PC-3 (cell line): ENCODE data around the gene LRRC59. TPM values are rescaled to one million over a fixed set of nuclear protein-coding genes. Genes with fewer than 3 reads are reported as not detected.

ENCODE experiments used
- ATAC-seq: fragments of 200-7000 bp; cut with Tn5 transposase; 2 replicates; pipeline ENCODE4 v1.9.1; 2020; ENCODE audit warnings: mild to moderate bottlenecking, moderate library complexity
- BruUV-seq: library from RNA; stranded (reverse); fragments of 400-500 nt; replicated peaks from 2 replicates; lab custom pipeline; 2021; lab: Mats Ljungman, UMichigan
- CTCF ChIA-PET: fragments of 300-600 bp; sonication (Branson Sonifier 250); formaldehyde crosslinking; loops from one replicate; lab custom pipeline; 2022; ENCODE audit warnings: antibody characterized with exemption; lab: Charles Lee
- POLR2A ChIA-PET: fragments of 300-600 bp; sonication (Branson Sonifier 250); formaldehyde crosslinking; loops from one replicate; lab custom pipeline; 2022; ENCODE audit warnings: antibody characterized with exemption; ENCODE audit not compliant: unreplicated experiment; lab: Charles Lee
- DNase-seq: peaks from one replicate; pipeline ENCODE4 v3.0.0-alpha.2; 2015
- H2AFZ ChIP-seq: fragments of 300-600 bp; sonication (generic); 2 replicates; pipeline ENCODE4 v1.6.0; 2016; ENCODE audit warnings: antibody characterized with exemption, low read length
- H3F3A ChIP-seq: fragments of 300-600 bp; sonication (generic); one replicate; pipeline ENCODE4 v1.6.0; 2017; ENCODE audit warnings: antibody characterized with exemption, low read length, control low read depth, mild to moderate bottlenecking; ENCODE audit not compliant: unreplicated experiment
- H3K27ac ChIP-seq: fragments of 300-600 bp; sonication (generic); 2 replicates; pipeline ENCODE4 v1.5.1; 2016; ENCODE audit warnings: mild to moderate bottlenecking, low read length
- H3K27me3 ChIP-seq: fragments of 300-600 bp; sonication (generic); 2 replicates; pipeline ENCODE4 v1.6.1; 2016; ENCODE audit warnings: low read length, mixed read lengths
- H3K36me3 ChIP-seq: fragments of 300-600 bp; sonication (generic); 2 replicates; pipeline ENCODE4 v1.6.1; 2016; ENCODE audit warnings: low read depth, mixed run types, low read length, mixed read lengths
- H3K4me1 ChIP-seq: fragments of 300-600 bp; sonication (generic); 2 replicates; pipeline ENCODE4 v1.5.1; 2016; ENCODE audit warnings: low read length; ENCODE audit not compliant: insufficient read depth
- H3K4me2 ChIP-seq: fragments of 300-600 bp; sonication (generic); 2 replicates; pipeline ENCODE4 v1.6.0; 2016; ENCODE audit warnings: low read length
- H3K4me3 ChIP-seq: fragments of 300-600 bp; sonication (generic); 2 replicates; pipeline ENCODE4 v1.5.1; 2016; ENCODE audit warnings: mild to moderate bottlenecking, low read length, mixed read lengths
- H3K79me2 ChIP-seq: fragments of 300-600 bp; sonication (generic); 2 replicates; pipeline ENCODE4 v1.6.1; 2017; ENCODE audit warnings: low read length, mixed read lengths
- H3K9ac ChIP-seq: fragments of 300-600 bp; sonication (generic); 2 replicates; pipeline ENCODE4 v1.6.0; 2016; ENCODE audit warnings: mild to moderate bottlenecking, low read length
- H3K9me2 ChIP-seq: fragments of 300-600 bp; sonication (generic); replicated peaks from 2 replicates; pipeline ENCODE4 v1.6.1; 2016; ENCODE audit warnings: mixed run types, low read length, mixed read lengths
- H3K9me3 ChIP-seq: fragments of 300-600 bp; sonication (generic); 2 replicates; pipeline ENCODE4 v1.6.1; 2016; ENCODE audit warnings: low read length, mixed read lengths
- H4K20me1 ChIP-seq: fragments of 300-600 bp; sonication (generic); 2 replicates; pipeline ENCODE4 v1.6.1; 2016; ENCODE audit warnings: low read length, mixed read lengths
- CTCF ChIP-seq: fragments of 300-600 bp; sonication (generic); conservative IDR thresholded peaks from 2 replicates; pipeline ENCODE4 v1.5.1; 2017; ENCODE audit warnings: antibody characterized with exemption, low read depth, mild to moderate bottlenecking, low read length
- EZH2 ChIP-seq: fragments of 300-600 bp; sonication (generic); IDR thresholded peaks from one replicate; pipeline ENCODE4 v1.6.1; 2017; ENCODE audit warnings: antibody characterized with exemption, mild to moderate bottlenecking, low read length; ENCODE audit not compliant: unreplicated experiment
- EZH2phosphoT487 ChIP-seq: fragments of 300-600 bp; sonication (generic); IDR thresholded peaks from 2 replicates; pipeline ENCODE4 v1.6.1; 2018; ENCODE audit warnings: mild to moderate bottlenecking, antibody characterized with exemption, low read length, borderline replicate concordance
- intact Hi-C: fragments of 100-400 bp; cut with micrococcal nuclease; formaldehyde crosslinking; loops from 2 replicates; pipeline ENCODE4 v1.9.0; 2023
- total RNA-seq: library from RNA; depleted of rRNA; stranded (reverse); fragments of >200 nt; gene quantifications from 2 replicates; pipeline ENCODE4 v1.2.3, GENCODE V29; 2014

LRRC59 gene
- total RNA-seq, 1 experiment from 2014 or later, result 324 TPM

- no peak for TF ChIP-seq EZH2phosphoT487
- TF ChIP-seq EZH2, result no peak
- TF ChIP-seq CTCF, result no peak
- H3K9me2 ChIP-seq, result no peaks in the 10 kb centered on the region
- 0 out of 2 replicates have a peak overlapping the region, but pooled peaks have one; percentile 10 for H3K4me2 ChIP-seq
- ATAC-seq, result no peak
- intact Hi-C loops, result loop anchor here (5.0 kb wide), 1 partner anchor 35 kb away; no protein-coding TSS in a partner anchor
- H3K36me3 ChIP-seq, result no peaks in the 10 kb centered on the region
- H3K9ac ChIP-seq, result no peak overlapping the region
- no peak for DNase-seq
- H3K79me2 ChIP-seq, result peaks cover 22% of the 10 kb centered on the region
- H3K4me1 ChIP-seq, result peaks cover 54% of the 10 kb centered on the region
- no peaks in the 10 kb centered on the region for H4K20me1 ChIP-seq
- no peaks in the 10 kb centered on the region for H3K27me3 ChIP-seq
- BruUV-seq, result no TSS peak
- no peak overlapping the region for H2AFZ ChIP-seq
- no peak overlapping the region for H3K4me3 ChIP-seq
- H3K27ac ChIP-seq, result no peak overlapping the region
- H3K9me3 ChIP-seq, result no peaks in the 10 kb centered on the region
- CTCF ChIA-PET, result no interaction called here
- POLR2A ChIA-PET, result no interaction called here
- peaks cover 9% of the 10 kb centered on the region for H3F3A ChIP-seq
Observed at GRCh38 chr17:50422738-50423137, 25.4 kb upstream of the LRRC59 start.

- ATAC-seq, result no peak
- Histone ChIP-seq H3K27ac (no peak overlapping the region), H3K9ac (no peak overlapping the region), H3K4me2 (peak overlapping the region; percentile 76), H3K9me2 (no peaks in the 10 kb centered on the region), H3K9me3 (no peaks in the 10 kb centered on the region), H3K27me3 (no peaks in the 10 kb centered on the region), H2AFZ (peak overlapping the region; percentile 61), H3K79me2 (peaks cover 9% of the 10 kb centered on the region), H3K36me3 (no peaks in the 10 kb centered on the region), H3F3A (peaks cover 9% of the 10 kb centered on the region), H3K4me3 (peak overlapping the region; percentile 44; the same call in 1 of the 2 replicates), H4K20me1 (no peaks in the 10 kb centered on the region), H3K4me1 (peaks cover 41% of the 10 kb centered on the region)
- intact Hi-C loops, result loop anchor here (5.0 kb wide), 1 partner anchor 36 kb away; no protein-coding TSS in a partner anchor
- POLR2A ChIA-PET, result no interaction called here
- CTCF ChIA-PET, result no interaction called here
- no peak for DNase-seq
- BruUV-seq, result no TSS peak
- TF ChIP-seq EZH2, result no peak
- no peak for TF ChIP-seq CTCF
- TF ChIP-seq EZH2phosphoT487, result no peak
Observed at GRCh38 chr17:50421308-50422051, 24.2 kb upstream of the LRRC59 start.

GRCh38 chr17:50420419-50421112, 23.2 kb upstream of the LRRC59 start:
- no peak overlapping the region for H3K27ac ChIP-seq
- POLR2A ChIA-PET, result no interaction called here

More at GRCh38 chr17:50420419-50421112, 23.2 kb upstream of the LRRC59 start:
- no TSS peak for BruUV-seq
- Histone ChIP-seq H3K4me1 (peaks cover 39% of the 10 kb centered on the region), H3K9me2 (no peaks in the 10 kb centered on the region), H3K9me3 (no peaks in the 10 kb centered on the region), H3K4me2 (no peak overlapping the region), H3F3A (peaks cover 9% of the 10 kb centered on the region), H4K20me1 (no peaks in the 10 kb centered on the region), H2AFZ (peak overlapping the region; percentile 61; the same call in 1 of the 2 replicates), H3K4me3 (no peak overlapping the region), H3K9ac (no peak overlapping the region), H3K79me2 (peaks cover 3% of the 10 kb centered on the region; the same call in 1 of the 2 replicates), H3K27me3 (no peaks in the 10 kb centered on the region), H3K36me3 (no peaks in the 10 kb centered on the region)
- CTCF ChIA-PET, result no interaction called here
- no peak for ATAC-seq
- DNase-seq, result no peak
- intact Hi-C loops, result loop anchor here (5.0 kb wide), 1 partner anchor 37 kb away; no protein-coding TSS in a partner anchor
- TF ChIP-seq EZH2phosphoT487 (no peak), EZH2 (no peak), CTCF (no peak)
